Stimulated activated effector memory CD8-positive, alpha-beta T cell treated with anti-CD3 and anti-CD28 coated beads, Interleukin-12 subunit alpha, Interleukin-12 subunit beta, amount 100 ng/mL, for 72 hours (primary cell): Measurements from ENCODE around the gene TRAPPC8.
"Not testable (repeated sequence)": the region's sequence is repeated elsewhere in the genome, so short reads cannot be mapped to it uniquely, and the experiment has no call there.

Experiments used
- ATAC-seq: fragments of 150-1000 bp; cut with Tn5 transposase; 2 replicates; pipeline ENCODE4 v1.10.0; 2021
- DNase-seq, 2 donors: peaks; one replicate each; pipeline ENCODE4 v3.0.0; 2021 to 2022; ENCODE audit warnings: low spot score in 2 of 2
- H3K27ac Mint-ChIP-seq: one replicate; pipeline ENCODE4 v1.8.0; 2022; ENCODE audit warnings: mild to moderate bottlenecking, mixed read lengths
- H3K36me3 Mint-ChIP-seq: one replicate; pipeline ENCODE4 v1.8.0; 2022; ENCODE audit warnings: mild to moderate bottlenecking, mixed read lengths
- H3K4me1 Mint-ChIP-seq: one replicate; pipeline ENCODE4 v1.8.0; 2022; ENCODE audit warnings: mixed read lengths
- H3K4me3 Mint-ChIP-seq: one replicate; pipeline ENCODE4 v1.8.0; 2022; ENCODE audit warnings: mild to moderate bottlenecking, mixed read lengths
- H3K9me3 Mint-ChIP-seq: one replicate; pipeline ENCODE4 v1.8.0; 2022; ENCODE audit warnings: mixed read lengths

Gene TRAPPC8

DNA sequence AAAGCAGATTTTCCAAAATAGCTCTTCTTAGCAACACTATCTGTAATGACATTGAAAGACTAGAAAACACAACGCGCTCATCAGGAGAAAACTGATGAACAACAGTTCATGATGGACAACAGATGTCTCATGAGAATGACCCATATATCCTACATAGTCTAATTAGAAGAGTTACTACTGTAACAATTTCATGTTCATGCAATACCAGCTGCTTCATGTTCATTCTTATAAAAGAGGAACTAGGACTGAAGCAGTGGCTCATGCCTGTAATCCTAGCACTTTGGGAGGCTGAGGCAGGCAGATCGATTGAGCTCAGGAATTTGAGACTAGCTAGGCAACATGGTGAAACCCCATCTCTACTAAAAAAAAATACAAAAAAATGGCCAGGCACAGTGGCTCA, 22.7 kb downstream of the TRAPPC8 start:
- no peak for DNase-seq
- H3K27ac Mint-ChIP-seq, result no peak overlapping the region

DNA sequence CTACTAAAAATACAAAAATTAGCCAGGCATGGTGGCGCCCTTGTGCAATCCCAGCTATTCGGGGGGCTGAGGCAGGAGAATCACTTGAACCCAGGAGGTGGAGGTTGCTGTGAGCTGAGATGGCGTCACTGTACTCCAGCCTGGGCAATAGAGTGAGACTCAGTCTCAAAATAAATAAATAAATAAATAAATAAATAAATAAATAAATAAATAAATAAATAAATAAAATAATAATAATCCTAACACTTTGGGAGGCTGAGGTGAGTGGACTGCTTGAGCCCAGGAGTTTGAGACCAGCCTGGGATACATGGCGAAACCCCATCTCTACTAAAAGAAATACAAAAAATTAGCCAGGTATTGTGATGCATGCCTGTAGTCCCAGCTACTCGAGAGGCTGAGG, 23.6 kb downstream of the TRAPPC8 start:
- not testable (repeated sequence) for H3K4me3 Mint-ChIP-seq, H3K9me3 Mint-ChIP-seq, H3K4me1 Mint-ChIP-seq, ATAC-seq, H3K27ac Mint-ChIP-seq, DNase-seq
- H3K36me3 Mint-ChIP-seq, result peaks cover 83% of the 10 kb centered on the region

More for the DNA sequence above, 22.7 kb downstream of the TRAPPC8 start:
- Mint-ChIP-seq H3K9me3 (no peaks in the 10 kb centered on the region), H3K4me1 (peaks cover 4% of the 10 kb centered on the region), H3K4me3 (no peak overlapping the region), H3K36me3 (peaks cover 83% of the 10 kb centered on the region)
- ATAC-seq, result no peak

DNA sequence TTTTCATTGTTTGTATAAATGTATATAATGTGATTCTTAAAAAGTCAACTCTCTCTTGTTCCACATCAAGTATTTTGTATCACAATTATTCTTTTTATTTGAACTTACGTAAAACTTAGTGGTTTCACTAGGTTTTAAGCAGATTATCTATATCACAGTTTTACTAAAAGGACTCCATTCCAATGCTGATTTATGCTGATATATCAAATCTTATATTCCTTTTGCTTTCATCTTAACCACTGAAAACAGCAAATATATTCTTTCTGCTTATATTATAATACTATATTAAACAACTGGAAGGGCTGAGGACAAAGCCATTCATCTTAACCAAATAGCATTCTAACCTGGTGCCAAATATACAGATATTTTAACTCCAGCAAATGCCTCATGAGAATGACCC, 24.2 kb downstream of the TRAPPC8 start:
- DNase-seq (no peak), ATAC-seq (no peak)
- H3K36me3 Mint-ChIP-seq, result peaks cover 83% of the 10 kb centered on the region
- H3K4me1 Mint-ChIP-seq, result no peaks in the 10 kb centered on the region
- H3K4me3 Mint-ChIP-seq, result no peak overlapping the region
- no peak overlapping the region for H3K27ac Mint-ChIP-seq
- H3K9me3 Mint-ChIP-seq, result no peaks in the 10 kb centered on the region

GRCh38 chr18:31901063-31901462, 41.9 kb downstream of the TRAPPC8 start:
- H3K9me3 Mint-ChIP-seq, result no peaks in the 10 kb centered on the region
- ATAC-seq (peak; percentile 64), DNase-seq (no peak)
- H3K36me3 Mint-ChIP-seq, result peaks cover 97% of the 10 kb centered on the region
- H3K27ac Mint-ChIP-seq, result no peak overlapping the region
- H3K4me1 Mint-ChIP-seq, result no peaks in the 10 kb centered on the region
- H3K4me3 Mint-ChIP-seq, result no peak overlapping the region

- H3K4me3 Mint-ChIP-seq, H3K4me1 Mint-ChIP-seq, H3K9me3 Mint-ChIP-seq, H3K27ac Mint-ChIP-seq, DNase-seq, ATAC-seq: not testable (repeated sequence)
- H3K36me3 Mint-ChIP-seq, result peaks cover 96% of the 10 kb centered on the region
Observed at GRCh38 chr18:31899771-31900170, 43.2 kb downstream of the TRAPPC8 start.

DNA sequence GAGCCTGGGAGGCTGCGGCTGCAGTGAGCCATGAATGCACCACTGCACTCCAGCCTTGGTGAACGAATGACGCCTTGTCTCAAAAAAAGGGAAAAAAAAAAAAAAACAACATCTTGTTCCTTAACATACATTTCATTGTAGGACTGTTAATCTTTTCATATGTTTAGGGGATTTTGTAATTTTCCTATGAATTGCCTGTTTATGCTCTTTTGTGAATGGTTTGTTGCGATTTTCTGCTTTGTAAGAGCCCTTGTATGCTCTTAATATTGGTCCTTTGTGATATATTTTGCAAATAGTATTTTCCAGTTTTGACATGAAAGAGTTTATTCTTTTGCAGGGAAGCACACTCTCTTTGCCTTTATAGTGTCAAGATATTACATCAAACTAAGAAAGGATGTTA, 50.0 kb downstream of the TRAPPC8 start:
- Mint-ChIP-seq H3K36me3 (peaks cover 87% of the 10 kb centered on the region), H3K27ac (no peak overlapping the region)
- ATAC-seq, result no peak

GRCh38 chr18:31891566-31891965, 51.4 kb downstream of the TRAPPC8 start:
- DNase-seq, result no peak
- no peak for ATAC-seq
- Mint-ChIP-seq H3K9me3 (no peaks in the 10 kb centered on the region), H3K4me1 (no peaks in the 10 kb centered on the region), H3K27ac (no peak overlapping the region), H3K36me3 (peaks cover 87% of the 10 kb centered on the region), H3K4me3 (no peak overlapping the region)

More for the DNA sequence above, 50.0 kb downstream of the TRAPPC8 start:
- H3K4me3 Mint-ChIP-seq, result no peak overlapping the region
- no peaks in the 10 kb centered on the region for H3K9me3 Mint-ChIP-seq
- no peaks in the 10 kb centered on the region for H3K4me1 Mint-ChIP-seq
- DNase-seq, result no peak

DNA sequence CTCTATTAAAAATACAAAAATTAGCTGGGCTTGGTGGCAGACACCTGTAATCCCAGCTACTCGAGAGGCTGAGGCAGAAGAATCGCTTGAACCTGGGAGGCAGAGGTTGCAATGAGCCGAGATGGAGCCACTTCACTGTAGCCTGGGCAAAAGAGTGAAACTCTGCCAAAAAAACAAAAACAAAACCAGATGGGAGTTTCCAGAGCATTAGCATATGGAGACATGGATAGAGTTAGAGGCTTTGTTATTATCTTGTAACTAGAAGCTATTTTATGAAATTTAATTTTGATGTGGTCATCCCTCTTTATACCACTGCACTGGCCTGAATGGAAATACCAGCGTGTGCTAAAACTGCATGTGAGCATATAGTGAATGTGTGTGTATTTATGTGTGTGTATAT, 58.9 kb downstream of the TRAPPC8 start:
- DNase-seq (no peak), ATAC-seq (no peak)
- Mint-ChIP-seq H3K9me3 (peaks cover 5% of the 10 kb centered on the region), H3K4me1 (peaks cover 21% of the 10 kb centered on the region), H3K4me3 (no peak overlapping the region), H3K36me3 (peaks cover 86% of the 10 kb centered on the region), H3K27ac (peak overlapping the region; percentile 40)

GRCh38 chr18:31880186-31880898, 62.6 kb downstream of the TRAPPC8 start:
- H3K36me3 Mint-ChIP-seq, result peaks cover 90% of the 10 kb centered on the region
- DNase-seq (no peak), ATAC-seq (no peak)
- H3K4me1 Mint-ChIP-seq, result peaks cover 26% of the 10 kb centered on the region
- no peak overlapping the region for H3K27ac Mint-ChIP-seq
- H3K9me3 Mint-ChIP-seq, result peaks cover 5% of the 10 kb centered on the region
- H3K4me3 Mint-ChIP-seq, result no peak overlapping the region

- peaks cover 90% of the 10 kb centered on the region for H3K36me3 Mint-ChIP-seq
- peaks cover 26% of the 10 kb centered on the region for H3K4me1 Mint-ChIP-seq
- no peak for DNase-seq
- H3K4me3 Mint-ChIP-seq, result no peak overlapping the region
- H3K27ac Mint-ChIP-seq, result peak overlapping the region; percentile 32
- no peak for ATAC-seq
- H3K9me3 Mint-ChIP-seq, result peaks cover 5% of the 10 kb centered on the region
Observed at GRCh38 chr18:31878358-31878757, 64.6 kb downstream of the TRAPPC8 start.

DNA sequence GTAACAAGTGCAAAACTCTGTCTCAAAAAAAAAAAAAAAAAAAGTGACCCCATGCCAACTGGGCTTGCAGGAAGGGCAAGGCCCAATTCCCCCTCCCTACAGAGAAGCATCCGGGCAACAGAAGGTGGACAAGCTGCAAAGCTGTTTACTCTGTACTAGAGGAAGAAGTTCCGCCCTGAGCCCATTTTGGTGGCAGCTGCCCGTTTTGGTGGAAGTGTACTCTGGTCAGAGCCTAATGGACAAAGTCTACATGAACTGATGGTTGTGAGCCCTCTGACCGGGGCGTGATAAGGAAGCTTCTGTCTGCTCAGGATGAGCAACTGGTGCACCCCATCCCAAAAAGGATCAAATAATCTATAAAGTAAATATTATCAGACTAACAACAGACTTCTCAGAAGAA, 65.0 kb downstream of the TRAPPC8 start:
- no peak overlapping the region for H3K4me3 Mint-ChIP-seq
- H3K9me3 Mint-ChIP-seq, result peaks cover 5% of the 10 kb centered on the region
- ATAC-seq (no peak), DNase-seq (no peak)
- H3K27ac Mint-ChIP-seq, result peak overlapping the region; percentile 32
- peaks cover 90% of the 10 kb centered on the region for H3K36me3 Mint-ChIP-seq
- peaks cover 26% of the 10 kb centered on the region for H3K4me1 Mint-ChIP-seq

DNA sequence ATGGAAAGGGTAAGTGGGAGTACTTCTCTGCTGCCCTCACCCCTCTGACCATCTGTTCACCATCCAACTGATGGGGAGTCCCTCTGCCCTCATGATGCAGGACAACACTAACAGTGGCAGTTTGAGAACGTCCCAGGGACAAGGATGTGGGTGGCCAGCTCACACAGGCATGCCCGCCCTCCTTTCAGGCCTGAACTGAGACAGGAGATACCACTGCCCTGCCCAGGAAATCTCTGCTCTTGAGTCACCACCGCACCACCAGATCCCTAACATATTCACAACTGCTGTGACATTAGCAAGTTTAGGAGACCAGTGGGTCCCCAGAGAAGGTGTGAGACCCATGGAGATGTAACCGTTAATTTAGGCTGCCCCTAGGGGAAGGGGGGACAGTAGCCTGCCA, 66.2 kb downstream of the TRAPPC8 start:
- Mint-ChIP-seq H3K27ac (peak overlapping the region; percentile 26), H3K4me3 (no peak overlapping the region), H3K9me3 (peaks cover 2% of the 10 kb centered on the region), H3K36me3 (peaks cover 97% of the 10 kb centered on the region), H3K4me1 (peaks cover 26% of the 10 kb centered on the region)
- ATAC-seq (no peak), DNase-seq (no peak)

GRCh38 chr18:31875301-31875700, 67.6 kb downstream of the TRAPPC8 start:
- H3K9me3 Mint-ChIP-seq, result peaks cover under 1% of the 10 kb centered on the region
- no peak for DNase-seq
- H3K36me3 Mint-ChIP-seq, result peaks cover 97% of the 10 kb centered on the region
- H3K4me3 Mint-ChIP-seq, result no peak overlapping the region
- H3K27ac Mint-ChIP-seq, result peak overlapping the region; percentile 5
- H3K4me1 Mint-ChIP-seq, result peaks cover 16% of the 10 kb centered on the region
- no peak for ATAC-seq

DNA sequence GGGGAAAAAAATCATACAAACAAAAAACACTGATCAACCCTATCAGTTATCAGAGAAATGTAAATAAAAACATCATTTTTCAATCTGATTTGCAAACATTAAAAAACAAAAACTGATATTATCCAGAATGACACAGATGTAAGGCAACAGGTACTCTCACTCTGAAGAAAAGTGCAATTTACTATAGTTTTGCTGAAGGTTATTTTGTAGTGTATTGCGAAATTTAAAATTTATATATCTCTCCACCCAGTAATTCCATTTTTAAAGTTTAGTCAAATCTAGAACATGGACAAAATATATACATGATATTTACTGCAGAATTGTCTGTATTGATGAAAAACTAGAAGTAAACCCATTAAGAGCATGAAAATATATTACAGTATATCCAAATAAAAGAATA, 79.8 kb downstream of the TRAPPC8 start:
- no peak for ATAC-seq
- Mint-ChIP-seq H3K4me3 (no peak overlapping the region), H3K36me3 (peaks cover 84% of the 10 kb centered on the region), H3K27ac (no peak overlapping the region), H3K4me1 (no peaks in the 10 kb centered on the region), H3K9me3 (no peaks in the 10 kb centered on the region)
- no peak for DNase-seq

GRCh38 chr18:31860488-31860887, 82.4 kb downstream of the TRAPPC8 start:
- H3K27ac Mint-ChIP-seq, result no peak overlapping the region
- DNase-seq (no peak), ATAC-seq (no peak)
- H3K4me3 Mint-ChIP-seq, result no peak overlapping the region
- H3K4me1 Mint-ChIP-seq, result no peaks in the 10 kb centered on the region
- H3K36me3 Mint-ChIP-seq, result peaks cover 87% of the 10 kb centered on the region
- H3K9me3 Mint-ChIP-seq, result no peaks in the 10 kb centered on the region

GRCh38 chr18:31857526-31858106, 85.3 kb downstream of the TRAPPC8 start:
- DNase-seq, result no peak
- H3K36me3 Mint-ChIP-seq, result peaks cover 89% of the 10 kb centered on the region
- ATAC-seq, result no peak
- H3K27ac Mint-ChIP-seq, result no peak overlapping the region
- no peaks in the 10 kb centered on the region for H3K4me1 Mint-ChIP-seq
- no peak overlapping the region for H3K4me3 Mint-ChIP-seq
- no peaks in the 10 kb centered on the region for H3K9me3 Mint-ChIP-seq
